Body of pancreas (tissue), 4 donors: ENCODE results near the gene FHAD1. TPM values are rescaled to one million over a fixed set of nuclear protein-coding genes. Genes with fewer than 3 reads are reported as not detected.

ENCODE experiments used
- ATAC-seq: fragments of 150-250 bp; one replicate; pipeline ENCODE4 v1.9.1; 2016
- DNase-seq, 4 donors: peaks; one replicate each; pipeline ENCODE4 v3.0.0-alpha.2; 2019
- H3K27ac ChIP-seq, 4 donors: fragments of 200-600 bp; sonication (generic); 1 replicate in 3 of 4; 2 replicates in 1 of 4; pipeline versions ENCODE4 v1.5.1 to v1.6.1; 2016 to 2019; ENCODE audit warnings: mild to moderate bottlenecking in 1 of 4, mixed read lengths in 1 of 4, moderate library complexity in 1 of 4
- H3K27me3 ChIP-seq, 2 donors: fragments of 200-600 bp; sonication (generic); one replicate each; pipeline ENCODE4 v1.6.0; 2016; ENCODE audit warnings: mild to moderate bottlenecking in 1 of 2
- H3K36me3 ChIP-seq, 2 donors: fragments of 200-600 bp; sonication (generic); replicated peaks in 1 of 2; 2 replicates each; pipeline ENCODE4 v1.5.1; 2016; ENCODE audit warnings: low read depth in 2 of 2; ENCODE audit not compliant: insufficient read depth in 1 of 2
- H3K4me1 ChIP-seq: fragments of 200-600 bp; sonication (generic); one replicate; pipeline ENCODE4 v1.6.0; 2016
- H3K4me3 ChIP-seq, 2 donors: fragments of 200-600 bp; sonication (generic); 1 replicate in 1 of 2; 2 replicates in 1 of 2; pipeline ENCODE4 v1.5.1; 2016 to 2019
- H3K9me3 ChIP-seq, 3 donors: fragments of 200-600 bp; sonication (generic); 1 replicate in 2 of 3; 2 replicates in 1 of 3; pipeline ENCODE4 v1.5.1; 2016
- POLR2A ChIP-seq, 3 donors: fragments of 450-650 bp; IDR thresholded peaks; one replicate each; pipeline ENCODE4 v1.6.1; 2016; ENCODE audit warnings: antibody characterized with exemption in 3 of 3, mild to moderate bottlenecking in 2 of 3
- WGBS, 2 donors: methylation state at CpG; one replicate each; pipeline ENCODE4 v1.1.5; 2017; 5-methylcytosine and 5-hydroxymethylcytosine counted together
- intact Hi-C: fragments of 100-400 bp; cut with DNase I; formaldehyde crosslinking; loops from one replicate; pipeline ENCODE4 v1.15.1; 2023
- total RNA-seq, 2 donors: library from RNA; depleted of rRNA; stranded (reverse); fragments of >200 nt; gene quantifications; one replicate each; pipeline ENCODE4 v1.1.0, GENCODE V29; 2016
- TF ChIP-seq, protein P1 (sequence below), 7 experiments: fragments of 450-650 bp in 4 of 7; fragments of 200-600 bp in 3 of 7; sonication (generic) in 3 of 7; IDR thresholded peaks; one replicate each; pipeline ENCODE4 v1.5.1; 2016 to 2019; ENCODE audit warnings: antibody characterized with exemption in 7 of 7

FHAD1 gene
- total RNA-seq, 2 donors from 2014 or later = 2.9 to 4.9 TPM

DNA sequence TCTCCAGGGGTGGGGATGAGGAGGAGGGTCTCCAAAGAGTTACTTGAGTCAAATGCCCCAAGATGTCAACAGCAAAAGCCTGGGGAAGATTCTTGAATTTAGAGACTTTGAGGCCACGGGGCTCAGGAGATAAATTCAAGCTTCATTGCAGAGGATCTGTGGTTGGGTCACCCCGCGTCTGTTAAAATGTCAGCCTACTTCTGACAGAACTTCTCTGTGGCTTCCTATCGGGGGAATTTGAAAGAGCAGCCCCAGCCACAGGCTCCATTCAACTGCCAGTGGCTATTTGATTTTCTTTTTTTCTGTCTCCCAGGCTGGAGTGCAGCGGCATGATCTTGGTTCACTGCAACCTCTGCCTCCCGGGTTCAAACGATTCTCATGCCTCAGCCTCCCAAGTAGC lies 100.2 kb downstream of the FHAD1 start:
- Histone ChIP-seq H3K36me3 (no peaks in the 10 kb centered on the region), H3K4me1 (peaks cover 27% of the 10 kb centered on the region), H3K27ac (no peak overlapping the region), H3K9me3 (no peaks in the 10 kb centered on the region), H3K27me3 (no peaks in the 10 kb centered on the region), H3K4me3 (no peak overlapping the region)
- intact Hi-C loops = no loop called here
- no peak for TF ChIP-seq POLR2A (IDR thresholded peaks at IDR 0.05)
- TF ChIP-seq, protein P1, sequence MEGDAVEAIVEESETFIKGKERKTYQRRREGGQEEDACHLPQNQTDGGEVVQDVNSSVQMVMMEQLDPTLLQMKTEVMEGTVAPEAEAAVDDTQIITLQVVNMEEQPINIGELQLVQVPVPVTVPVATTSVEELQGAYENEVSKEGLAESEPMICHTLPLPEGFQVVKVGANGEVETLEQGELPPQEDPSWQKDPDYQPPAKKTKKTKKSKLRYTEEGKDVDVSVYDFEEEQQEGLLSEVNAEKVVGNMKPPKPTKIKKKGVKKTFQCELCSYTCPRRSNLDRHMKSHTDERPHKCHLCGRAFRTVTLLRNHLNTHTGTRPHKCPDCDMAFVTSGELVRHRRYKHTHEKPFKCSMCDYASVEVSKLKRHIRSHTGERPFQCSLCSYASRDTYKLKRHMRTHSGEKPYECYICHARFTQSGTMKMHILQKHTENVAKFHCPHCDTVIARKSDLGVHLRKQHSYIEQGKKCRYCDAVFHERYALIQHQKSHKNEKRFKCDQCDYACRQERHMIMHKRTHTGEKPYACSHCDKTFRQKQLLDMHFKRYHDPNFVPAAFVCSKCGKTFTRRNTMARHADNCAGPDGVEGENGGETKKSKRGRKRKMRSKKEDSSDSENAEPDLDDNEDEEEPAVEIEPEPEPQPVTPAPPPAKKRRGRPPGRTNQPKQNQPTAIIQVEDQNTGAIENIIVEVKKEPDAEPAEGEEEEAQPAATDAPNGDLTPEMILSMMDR (IDR thresholded peaks at IDR 0.05) = no peak
- ATAC-seq (no peak), DNase-seq (no peak)
- 69 to 95% methylated on average over 7 of the region's 7 CpGs for WGBS, 2 donors

DNA sequence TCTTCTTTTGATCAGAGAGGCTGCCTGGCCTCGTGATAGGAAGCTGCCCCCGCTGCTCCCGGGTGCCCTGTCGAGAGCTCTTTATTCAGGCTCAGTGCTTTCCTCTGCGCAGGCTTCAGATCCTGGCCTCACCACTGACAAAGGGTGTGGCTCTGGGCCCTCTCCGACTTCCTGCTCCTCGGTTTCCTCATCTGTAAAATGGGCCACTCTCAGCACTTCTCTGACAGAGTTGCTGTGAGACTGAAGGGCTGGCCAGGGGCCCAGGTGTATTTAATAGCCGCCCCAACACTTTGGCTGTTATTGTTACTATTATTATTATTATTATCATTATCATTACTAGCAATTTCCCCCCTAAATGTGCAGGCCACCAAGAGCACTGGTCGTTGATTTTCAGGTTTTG lies 101.6 kb downstream of the FHAD1 start:
- no peaks in the 10 kb centered on the region for H3K9me3 ChIP-seq
- no peak for ATAC-seq
- no peak overlapping the region for H3K4me3 ChIP-seq
- TF ChIP-seq, protein P1 (IDR thresholded peaks at IDR 0.05) = no peak
- TF ChIP-seq POLR2A (IDR thresholded peaks at IDR 0.05) = no peak
- 95 to 96% methylated on average over 9 of the region's 9 CpGs for WGBS, 2 donors
- no peak overlapping the region for H3K27ac ChIP-seq
- no peaks in the 10 kb centered on the region for H3K27me3 ChIP-seq
- no peaks in the 10 kb centered on the region for H3K36me3 ChIP-seq
- H3K4me1 ChIP-seq = peaks cover 32% of the 10 kb centered on the region
- intact Hi-C loops = no loop called here
- no peak for DNase-seq

DNA sequence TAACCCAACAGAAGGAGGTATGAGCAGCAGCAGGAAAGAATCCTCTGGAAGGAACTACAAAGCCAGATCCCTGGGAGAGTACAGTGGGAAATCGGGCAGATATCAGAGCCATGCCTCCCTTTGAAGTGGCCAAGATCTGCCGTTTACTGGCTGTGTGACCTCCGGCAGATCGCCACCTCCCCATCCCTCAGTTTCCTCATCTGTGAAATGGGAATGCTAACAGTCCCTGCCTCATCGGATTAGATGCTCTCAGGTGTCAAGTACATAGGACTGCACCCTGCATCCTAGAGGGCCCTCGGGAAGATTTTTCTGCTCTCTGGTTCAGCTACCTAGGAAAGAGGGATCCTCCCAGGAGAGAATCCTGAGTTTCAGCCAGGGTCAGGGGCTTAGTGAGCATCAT lies 102.1 kb downstream of the FHAD1 start:
- TF ChIP-seq POLR2A (IDR thresholded peaks at IDR 0.05) = no peak
- TF ChIP-seq, protein P1 (IDR thresholded peaks at IDR 0.05) = no peak
- Histone ChIP-seq H3K36me3 (no peaks in the 10 kb centered on the region), H3K9me3 (no peaks in the 10 kb centered on the region), H3K4me1 (peaks cover 27% of the 10 kb centered on the region), H3K4me3 (no peak overlapping the region), H3K27ac (no peak overlapping the region), H3K27me3 (no peaks in the 10 kb centered on the region)
- no peak for ATAC-seq
- WGBS, 2 donors = 91 to 97% methylated on average over 6 of the region's 6 CpGs
- DNase-seq = no peak
- intact Hi-C loops = no loop called here

DNA sequence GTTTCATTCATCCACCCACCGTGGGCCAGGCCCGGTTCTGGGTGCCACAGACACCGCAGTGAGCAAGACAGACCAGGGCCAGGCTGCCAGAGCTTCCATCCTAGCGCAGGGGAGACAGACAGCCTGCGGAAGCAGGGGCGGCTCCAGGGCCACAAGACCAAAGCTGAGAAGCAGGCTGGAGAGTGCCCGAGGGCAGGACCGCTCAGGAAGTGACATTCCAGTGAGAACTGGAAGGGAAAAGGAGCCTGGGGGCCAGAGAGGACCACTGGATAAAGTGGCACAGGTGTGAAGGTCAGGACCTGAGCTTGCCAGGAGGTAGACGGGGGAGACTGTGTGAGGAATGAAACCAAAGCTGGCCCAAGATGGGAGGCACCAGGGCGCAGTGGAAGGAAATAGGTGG lies 103.1 kb downstream of the FHAD1 start:
- Histone ChIP-seq H3K36me3 (no peaks in the 10 kb centered on the region), H3K27me3 (no peaks in the 10 kb centered on the region), H3K27ac (no peak overlapping the region), H3K4me3 (no peak overlapping the region), H3K4me1 (peaks cover 25% of the 10 kb centered on the region), H3K9me3 (no peaks in the 10 kb centered on the region)
- DNase-seq (no peak), ATAC-seq (no peak)
- intact Hi-C loops = no loop called here
- 92 to 93% methylated on average over 10 of the region's 10 CpGs for WGBS, 2 donors
- TF ChIP-seq, protein P1 (IDR thresholded peaks at IDR 0.05) = no peak
- TF ChIP-seq POLR2A (IDR thresholded peaks at IDR 0.05) = no peak

DNA sequence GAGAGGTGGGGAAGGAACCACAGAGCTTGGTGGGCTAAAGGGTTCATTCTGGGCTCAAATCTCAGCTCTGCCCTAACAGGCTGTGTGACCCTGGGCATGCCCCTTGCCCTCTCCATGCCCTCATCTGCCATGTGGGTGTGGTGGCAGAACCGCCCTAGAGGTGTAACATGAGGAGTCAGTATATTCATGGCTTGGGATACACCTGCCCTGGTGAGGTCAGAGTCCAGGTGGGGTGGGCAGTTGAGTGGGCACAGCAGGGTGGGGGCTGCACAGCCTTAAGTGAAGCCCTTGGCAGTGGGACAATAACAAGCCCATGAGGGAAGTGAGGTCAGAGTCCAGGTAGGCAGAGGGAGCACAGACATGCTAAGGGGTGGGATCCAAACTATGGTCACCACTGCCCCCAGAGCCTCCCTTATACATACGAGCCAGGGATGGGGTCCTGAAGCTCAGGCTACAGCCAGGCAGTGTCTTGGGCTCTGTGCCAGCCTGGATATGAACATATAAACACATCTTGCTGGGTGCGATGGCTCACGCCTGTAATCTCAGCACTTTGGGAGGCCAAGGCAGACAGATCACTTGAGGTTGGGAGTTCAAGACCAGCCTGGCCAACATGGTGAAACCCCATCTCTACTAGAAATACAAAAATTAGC lies 103.7 kb downstream of the FHAD1 start:
- no peak for ATAC-seq
- Histone ChIP-seq H3K27ac (no peak overlapping the region), H3K4me1 (peaks cover 25% of the 10 kb centered on the region), H3K27me3 (no peaks in the 10 kb centered on the region), H3K9me3 (no peaks in the 10 kb centered on the region), H3K36me3 (no peaks in the 10 kb centered on the region), H3K4me3 (no peak overlapping the region)
- WGBS, 2 donors = 69 to 76% methylated on average over 3 to 4 of the region's 4 CpGs
- intact Hi-C loops = no loop called here
- DNase-seq = peak in 1 of 4 donors; percentile 33
- TF ChIP-seq, protein P1 (IDR thresholded peaks at IDR 0.05) = no peak
- TF ChIP-seq POLR2A (IDR thresholded peaks at IDR 0.05) = no peak
